Sigmoid colon (tissue), 4 donors: ENCODE results near the gene MTUS2.

ENCODE experiments used
- CTCF ChIP-seq, 4 experiments: fragments of 450-650 bp in 3 of 4; fragments of 200-600 bp in 1 of 4; IDR thresholded peaks; one replicate each; pipeline ENCODE4 v1.5.1; 2016 to 2019; ENCODE audit warnings: antibody characterized with exemption in 4 of 4, mild to moderate bottlenecking in 3 of 4, moderate library complexity in 2 of 4
- EP300 ChIP-seq, 4 donors: sonication (generic); formaldehyde crosslinking; IDR thresholded peaks; one replicate each; pipeline ENCODE4 v1.6.1; 2017; ENCODE audit warnings: antibody characterized with exemption in 4 of 4
- POLR2AphosphoS5 ChIP-seq, 4 donors: sonication (generic); formaldehyde crosslinking; IDR thresholded peaks; one replicate each; pipeline ENCODE4 v1.6.1; 2017; ENCODE audit warnings: antibody characterized with exemption in 4 of 4

- TF ChIP-seq CTCF (IDR thresholded peaks at IDR 0.05): no peak
- TF ChIP-seq EP300 (IDR thresholded peaks at IDR 0.05): no peak
- TF ChIP-seq POLR2AphosphoS5 (IDR thresholded peaks at IDR 0.05): no peak
These were observed 370.2 kb downstream of the MTUS2 start for GRCh38 chr13:29190298-29190697.
